Lower lobe of right lung (tissue), 2 donors: ENCODE data around the gene DNAJC24. TPM values are rescaled to one million over a fixed set of nuclear protein-coding genes. Genes with fewer than 3 reads are reported as not detected.

ENCODE experiments used
- ATAC-seq, 2 donors: fragments of 200-7000 bp; cut with Tn5 transposase; one replicate each; pipeline ENCODE4 v1.9.1; 2020 to 2022; ENCODE audit warnings: mild to moderate bottlenecking in 2 of 2, moderate library complexity in 2 of 2
- DNase-seq: peaks from one replicate; pipeline ENCODE4 v3.0.0-alpha.2; 2020
- H3K27ac ChIP-seq: fragments of 200-600 bp; one replicate; pipeline ENCODE4 v1.8.0; 2022
- H3K27me3 ChIP-seq: fragments of 200-600 bp; one replicate; pipeline ENCODE4 v1.8.0; 2022; ENCODE audit warnings: low read depth
- H3K36me3 ChIP-seq: fragments of 200-600 bp; one replicate; pipeline ENCODE4 v1.8.0; 2022; ENCODE audit warnings: mild to moderate bottlenecking
- H3K4me1 ChIP-seq: fragments of 200-600 bp; one replicate; pipeline ENCODE4 v1.8.0; 2022
- H3K4me3 ChIP-seq: fragments of 200-600 bp; one replicate; pipeline ENCODE4 v1.8.0; 2022; ENCODE audit warnings: mild to moderate bottlenecking
- H3K9me3 ChIP-seq: fragments of 200-600 bp; one replicate; pipeline ENCODE4 v1.8.0; 2022
- intact Hi-C: fragments of 100-400 bp; cut with DNase I; formaldehyde crosslinking; loops from one replicate; pipeline ENCODE4 v1.11.0; 2022
- total RNA-seq: library from RNA; stranded (reverse); fragmentation: NEBNext Ultra II Directional; extraction: Animal tissue kit (Norgen Biotek cat#: 25700); gene quantifications from one replicate; pipeline ENCODE4 v1.2.1, GENCODE V29; 2021
- TF ChIP-seq, protein P1 (sequence below): fragments of 200-600 bp; IDR thresholded peaks from one replicate; pipeline ENCODE4 v1.8.0; 2022; ENCODE audit warnings: antibody characterized with exemption, mild to moderate bottlenecking
- donor health status: DM: no; HTN: yes; CAD: no; lungs with severe emphysema.

DNAJC24 gene
- total RNA-seq, 1 donor from 2014 or later: 16.3 TPM

DNA sequence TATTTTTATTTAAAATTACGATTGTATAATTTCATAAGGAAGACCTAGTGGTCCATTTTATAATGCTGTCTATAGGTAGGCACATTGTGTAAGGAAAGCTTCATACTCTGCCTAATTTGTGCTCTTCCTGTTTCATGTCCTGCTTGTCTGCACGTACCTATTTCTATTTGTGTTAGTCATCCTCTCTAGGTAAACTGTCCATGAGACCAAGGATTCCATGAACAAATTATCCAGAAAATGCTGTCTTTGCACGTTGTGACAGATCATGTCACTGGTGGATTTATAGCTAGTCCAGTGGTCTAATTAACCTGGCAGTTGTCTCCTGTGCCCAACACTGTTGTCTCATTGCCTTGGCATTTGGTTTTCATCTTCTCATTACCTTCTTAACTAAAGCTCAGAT, 44.7 kb downstream of the DNAJC24 start:
- intact Hi-C loops: no loop called here
- peaks cover 3% of the 10 kb centered on the region for H3K9me3 ChIP-seq
- TF ChIP-seq, protein P1, sequence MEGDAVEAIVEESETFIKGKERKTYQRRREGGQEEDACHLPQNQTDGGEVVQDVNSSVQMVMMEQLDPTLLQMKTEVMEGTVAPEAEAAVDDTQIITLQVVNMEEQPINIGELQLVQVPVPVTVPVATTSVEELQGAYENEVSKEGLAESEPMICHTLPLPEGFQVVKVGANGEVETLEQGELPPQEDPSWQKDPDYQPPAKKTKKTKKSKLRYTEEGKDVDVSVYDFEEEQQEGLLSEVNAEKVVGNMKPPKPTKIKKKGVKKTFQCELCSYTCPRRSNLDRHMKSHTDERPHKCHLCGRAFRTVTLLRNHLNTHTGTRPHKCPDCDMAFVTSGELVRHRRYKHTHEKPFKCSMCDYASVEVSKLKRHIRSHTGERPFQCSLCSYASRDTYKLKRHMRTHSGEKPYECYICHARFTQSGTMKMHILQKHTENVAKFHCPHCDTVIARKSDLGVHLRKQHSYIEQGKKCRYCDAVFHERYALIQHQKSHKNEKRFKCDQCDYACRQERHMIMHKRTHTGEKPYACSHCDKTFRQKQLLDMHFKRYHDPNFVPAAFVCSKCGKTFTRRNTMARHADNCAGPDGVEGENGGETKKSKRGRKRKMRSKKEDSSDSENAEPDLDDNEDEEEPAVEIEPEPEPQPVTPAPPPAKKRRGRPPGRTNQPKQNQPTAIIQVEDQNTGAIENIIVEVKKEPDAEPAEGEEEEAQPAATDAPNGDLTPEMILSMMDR: no peak
- H3K4me3 ChIP-seq: no peak overlapping the region
- no peak for DNase-seq
- no peaks in the 10 kb centered on the region for H3K27me3 ChIP-seq
- H3K27ac ChIP-seq: no peak overlapping the region
- no peak for ATAC-seq
- no peaks in the 10 kb centered on the region for H3K36me3 ChIP-seq
- H3K4me1 ChIP-seq: no peaks in the 10 kb centered on the region

DNA sequence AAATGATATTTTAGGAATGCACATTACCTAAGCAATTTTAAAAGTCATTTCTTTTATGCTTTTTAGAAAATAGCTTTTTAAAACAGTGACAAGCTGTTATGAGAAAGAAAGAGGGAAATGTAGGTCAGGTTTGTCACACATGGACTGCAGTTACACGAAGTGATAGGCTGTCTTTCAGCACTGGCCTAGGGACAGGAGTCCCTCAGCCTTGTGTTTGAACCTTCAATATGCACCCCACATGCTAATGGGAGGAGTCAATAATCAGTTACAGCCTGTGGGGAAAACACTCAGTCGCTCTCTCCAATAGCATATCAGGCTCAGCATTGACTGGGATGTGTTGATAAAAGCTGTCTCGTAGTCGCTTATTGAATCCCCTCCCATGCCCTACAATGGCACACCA, 45.8 kb downstream of the DNAJC24 start:
- peaks cover 3% of the 10 kb centered on the region for H3K9me3 ChIP-seq
- intact Hi-C loops: no loop called here
- no peak overlapping the region for H3K4me3 ChIP-seq
- H3K4me1 ChIP-seq: no peaks in the 10 kb centered on the region
- H3K27me3 ChIP-seq: no peaks in the 10 kb centered on the region
- no peaks in the 10 kb centered on the region for H3K36me3 ChIP-seq
- ATAC-seq: no peak
- DNase-seq: no peak
- TF ChIP-seq, protein P1: no peak
- H3K27ac ChIP-seq: no peak overlapping the region

DNA sequence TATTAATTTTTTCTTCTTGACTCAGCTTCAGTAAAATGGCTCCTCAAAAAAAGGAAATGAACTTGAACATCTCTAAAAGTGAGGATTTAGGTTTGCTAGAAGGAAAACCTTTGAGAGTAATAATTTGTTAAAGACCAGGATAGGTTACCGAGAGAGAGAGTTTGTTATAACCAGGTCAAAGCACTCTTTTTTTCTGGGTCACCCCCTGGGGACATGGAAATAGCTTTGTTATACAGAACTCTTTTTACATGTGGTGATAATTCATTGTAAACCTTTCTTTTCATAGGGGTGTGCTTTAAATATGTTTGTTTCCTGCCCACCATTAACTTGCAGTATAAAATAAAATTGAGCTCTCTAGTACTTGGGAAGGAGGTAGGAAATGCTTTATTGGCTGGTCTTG, 47.7 kb downstream of the DNAJC24 start:
- Histone ChIP-seq H3K27me3 (no peaks in the 10 kb centered on the region), H3K4me3 (no peak overlapping the region), H3K36me3 (no peaks in the 10 kb centered on the region), H3K27ac (no peak overlapping the region), H3K4me1 (no peaks in the 10 kb centered on the region), H3K9me3 (no peaks in the 10 kb centered on the region)
- ATAC-seq: no peak
- DNase-seq: no peak
- intact Hi-C loops: no loop called here
- TF ChIP-seq, protein P1: no peak

DNA sequence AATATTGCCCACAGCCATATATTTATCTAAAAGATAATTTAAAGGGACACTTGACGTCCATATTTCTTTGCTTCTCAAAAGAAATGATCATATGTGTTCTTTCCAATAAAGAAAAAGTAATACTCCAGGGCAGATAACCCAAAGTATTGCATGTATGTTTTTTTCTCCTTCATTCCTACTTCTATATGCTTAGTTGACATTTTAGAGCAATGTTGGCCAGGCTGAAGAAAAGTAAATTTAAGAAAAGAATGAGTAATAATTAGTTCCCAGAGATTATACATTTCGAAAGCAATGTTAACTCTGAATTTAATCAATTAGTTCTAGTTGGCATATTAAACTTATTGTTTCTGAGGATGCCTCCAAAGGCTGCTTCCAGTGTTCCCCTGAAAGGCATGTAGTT, 48.2 kb downstream of the DNAJC24 start:
- Histone ChIP-seq H3K36me3 (no peaks in the 10 kb centered on the region), H3K27ac (no peak overlapping the region), H3K4me1 (no peaks in the 10 kb centered on the region), H3K4me3 (no peak overlapping the region), H3K9me3 (no peaks in the 10 kb centered on the region), H3K27me3 (no peaks in the 10 kb centered on the region)
- intact Hi-C loops: no loop called here
- TF ChIP-seq, protein P1: no peak
- no peak for ATAC-seq
- no peak for DNase-seq

DNA sequence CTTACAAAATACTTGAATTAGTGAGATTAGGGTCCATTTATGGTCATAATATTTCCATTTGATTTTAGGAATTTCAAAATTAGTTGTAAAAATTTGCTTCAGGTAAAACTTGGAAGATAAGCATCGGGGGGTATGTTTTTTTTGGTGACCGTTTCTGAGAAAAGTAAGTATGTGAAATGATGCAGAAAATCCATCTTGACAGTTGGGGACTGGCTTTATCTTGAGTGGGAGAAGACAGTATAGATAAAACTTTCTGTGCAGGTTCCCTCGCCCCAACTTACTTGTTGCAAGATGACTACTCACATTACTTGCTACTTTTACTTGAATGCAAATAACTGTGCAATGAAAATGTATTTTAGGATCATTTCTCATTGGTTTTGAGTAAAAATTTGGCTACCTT, 49.5 kb downstream of the DNAJC24 start:
- no peaks in the 10 kb centered on the region for H3K27me3 ChIP-seq
- no peaks in the 10 kb centered on the region for H3K9me3 ChIP-seq
- intact Hi-C loops: no loop called here
- H3K36me3 ChIP-seq: no peaks in the 10 kb centered on the region
- DNase-seq: no peak
- TF ChIP-seq, protein P1: no peak
- H3K4me3 ChIP-seq: no peak overlapping the region
- ATAC-seq: no peak
- H3K4me1 ChIP-seq: no peaks in the 10 kb centered on the region
- H3K27ac ChIP-seq: no peak overlapping the region

DNA sequence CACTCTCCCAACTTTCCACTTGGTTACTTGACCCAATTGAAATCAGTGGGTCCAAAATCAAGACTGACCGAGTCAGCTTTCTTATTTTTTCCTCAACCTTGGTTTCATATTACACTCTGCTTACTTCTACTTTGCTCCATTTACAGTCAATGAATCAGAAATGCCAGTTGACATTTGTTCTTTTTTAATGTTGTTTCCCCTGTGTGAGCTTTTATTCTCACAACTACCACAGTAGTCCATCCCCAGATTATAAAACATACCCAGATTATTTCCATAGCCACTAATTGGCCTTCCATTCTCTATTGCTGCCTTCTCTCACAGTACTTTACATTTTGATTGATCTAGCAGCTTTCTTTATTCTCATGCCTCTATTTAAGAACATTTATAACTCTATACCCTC, 50.0 kb downstream of the DNAJC24 start:
- no peaks in the 10 kb centered on the region for H3K36me3 ChIP-seq
- ATAC-seq (no peak), DNase-seq (no peak)
- no peaks in the 10 kb centered on the region for H3K9me3 ChIP-seq
- no peak overlapping the region for H3K4me3 ChIP-seq
- no peaks in the 10 kb centered on the region for H3K4me1 ChIP-seq
- TF ChIP-seq, protein P1: no peak
- H3K27ac ChIP-seq: no peak overlapping the region
- H3K27me3 ChIP-seq: no peaks in the 10 kb centered on the region
- intact Hi-C loops: no loop called here
